Naive thymus-derived CD4-positive, alpha-beta T cell (primary cell): Measurements from ENCODE around the gene FCGBP. TPM values are rescaled to one million over a fixed set of nuclear protein-coding genes. Genes with fewer than 3 reads are reported as not detected.
"Not testable (repeated sequence)": the region's sequence is repeated elsewhere in the genome, so short reads cannot be mapped to it uniquely, and the experiment has no call there.

Source experiments
- ATAC-seq: fragments of 150-1000 bp; cut with Tn5 transposase; 2 replicates; pipeline ENCODE4 v1.10.0; 2021; ENCODE audit warnings: mild to moderate bottlenecking, moderate library complexity
- CTCF ChIA-PET: fragments of 350-600 bp; sonication (Branson Sonifier 250); formaldehyde crosslinking; loops from one replicate; lab custom pipeline; 2021; ENCODE audit warnings: antibody characterized with exemption; lab: Charles Lee
- POLR2A ChIA-PET: fragments of 350-600 bp; sonication (Branson Sonifier 250); formaldehyde crosslinking; loops from one replicate; lab custom pipeline; 2021; ENCODE audit warnings: antibody characterized with exemption, inconsistent platforms; lab: Charles Lee
- DNase-seq, 9 donors: peaks; one replicate each; pipeline versions ENCODE4 v3.0.0 to v3.0.0-alpha.2; 2020 to 2022; ENCODE audit warnings: mixed read lengths in 1 of 9
- H3K27ac ChIP-seq: one replicate; pipeline ENCODE4 v1.7.0; 2013; ENCODE audit warnings: mild to moderate bottlenecking, low read depth, low read length, moderate library complexity
- H3K27me3 ChIP-seq, 2 donors: one replicate each; pipeline ENCODE4 v1.7.0; 2013; ENCODE audit warnings: low read length in 2 of 2, mild to moderate bottlenecking in 2 of 2, moderate library complexity in 2 of 2; ENCODE audit not compliant: control insufficient read depth in 2 of 2, insufficient read depth in 2 of 2
- H3K36me3 ChIP-seq, 3 experiments: 1 replicate in 2 of 3; 2 replicates in 1 of 3; pipeline ENCODE4 v1.7.0; 2013; ENCODE audit warnings: low read length in 3 of 3, mild to moderate bottlenecking in 3 of 3, moderate library complexity in 1 of 3; ENCODE audit not compliant: insufficient read depth in 3 of 3, control insufficient read depth in 2 of 3
- H3K4me1 ChIP-seq, 2 donors: one replicate each; pipeline ENCODE4 v1.7.0; 2013; ENCODE audit warnings: low read length in 2 of 2, mild to moderate bottlenecking in 2 of 2, moderate library complexity in 1 of 2; ENCODE audit not compliant: control insufficient read depth in 2 of 2, insufficient read depth in 2 of 2
- H3K4me3 ChIP-seq: 2 replicates; pipeline ENCODE4 v1.7.0; 2013; ENCODE audit warnings: mild to moderate bottlenecking, low read length
- H3K9me3 ChIP-seq, 3 experiments: 1 replicate in 2 of 3; 2 replicates in 1 of 3; pipeline ENCODE4 v1.7.0; 2013; ENCODE audit warnings: low read length in 3 of 3; ENCODE audit not compliant: control insufficient read depth in 2 of 3
- H3K27ac Mint-ChIP-seq, 9 donors: one replicate each; pipeline ENCODE4 v1.8.0; 2020 to 2022; ENCODE audit warnings: mixed read lengths in 9 of 9, mild to moderate bottlenecking in 8 of 9, moderate library complexity in 5 of 9, inconsistent platforms in 2 of 9
- H3K27me3 Mint-ChIP-seq, 5 donors: one replicate each; pipeline ENCODE4 v1.8.0; 2021 to 2022; ENCODE audit warnings: mixed read lengths in 5 of 5, mild to moderate bottlenecking in 1 of 5
- H3K36me3 Mint-ChIP-seq, 5 donors: one replicate each; pipeline ENCODE4 v1.8.0; 2020 to 2022; ENCODE audit warnings: mixed read lengths in 5 of 5, mild to moderate bottlenecking in 3 of 5, inconsistent platforms in 1 of 5
- H3K4me1 Mint-ChIP-seq, 7 donors: one replicate each; pipeline ENCODE4 v1.8.0; 2020 to 2022; ENCODE audit warnings: mixed read lengths in 7 of 7, mild to moderate bottlenecking in 3 of 7, inconsistent platforms in 1 of 7
- H3K4me3 Mint-ChIP-seq, 10 donors: one replicate each; pipeline ENCODE4 v1.8.0; 2020 to 2022; ENCODE audit warnings: mild to moderate bottlenecking in 10 of 10, mixed read lengths in 10 of 10, moderate library complexity in 6 of 10, inconsistent platforms in 2 of 10
- H3K9me3 Mint-ChIP-seq, 11 donors: one replicate each; pipeline ENCODE4 v1.8.0; 2020 to 2022; ENCODE audit warnings: mixed read lengths in 11 of 11, mild to moderate bottlenecking in 4 of 11, inconsistent platforms in 1 of 11, moderate library complexity in 1 of 11
- intact Hi-C, 2 donors: fragments of 100-400 bp; cut with micrococcal nuclease; formaldehyde crosslinking; loops; one replicate each; pipeline ENCODE4 v1.15.1; 2023
- polyA plus RNA-seq, 2 donors: library from polyadenylated mRNA; unstranded; fragments of 300-500 nt; fragmentation: Illumina TruSeq; gene quantifications; one replicate each; pipeline ENCODE4 v1.2.3, GENCODE V29; 2021
- total RNA-seq, 6 experiments: library from RNA in 5 of 6; stranded (reverse) in 5 of 6; gene quantifications; 1 replicate in 5 of 6; 2 replicates in 1 of 6; pipeline ENCODE4 v1.2.3 and lab custom pipeline; 2021 to 2026

Gene FCGBP
- total and polyA plus RNA-seq, 7 experiments from 2014 or later: 0.57 to 118 (median 25.9) TPM

DNA sequence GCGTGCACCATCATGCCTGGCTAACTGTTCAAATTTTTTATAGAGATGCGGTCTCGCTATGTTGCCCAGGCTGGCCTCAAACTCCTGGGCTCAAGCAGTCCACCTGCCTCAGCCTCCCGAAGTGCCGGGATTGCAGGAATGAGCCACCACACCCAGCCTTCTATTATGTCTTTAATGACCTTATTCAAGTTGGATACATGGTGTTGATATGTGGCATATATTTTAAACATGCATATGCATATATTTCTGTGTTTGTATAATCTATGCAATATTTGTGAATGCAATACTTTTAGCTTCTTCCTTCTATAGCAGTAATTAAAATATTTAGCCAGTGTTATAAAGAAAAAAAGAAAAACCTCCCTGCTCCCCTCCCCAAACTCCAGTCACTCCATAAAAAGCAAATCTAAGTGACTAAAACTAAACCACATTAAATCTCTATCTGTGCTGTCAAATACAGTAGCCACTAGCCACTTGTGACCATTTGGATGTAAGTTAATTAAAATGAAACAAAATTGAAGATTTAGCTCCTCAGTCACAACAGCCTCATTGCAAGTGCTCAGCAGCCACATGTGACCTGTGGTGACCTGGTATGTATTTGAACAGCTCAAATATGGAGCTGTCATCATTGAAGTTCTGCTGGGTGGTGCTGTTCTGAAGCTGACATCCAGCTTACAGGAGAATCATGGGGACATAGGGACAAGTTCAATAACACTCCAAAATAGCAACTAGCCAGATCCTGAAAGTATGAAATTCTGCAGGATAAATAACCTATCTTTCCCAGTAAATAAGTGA is 27.4 kb downstream of the FCGBP start:
- ATAC-seq: no peak

GRCh38 chr19:39906283-39906682 is 28.2 kb downstream of the FCGBP start:
- Mint-ChIP-seq H3K27me3 (no peaks in the 10 kb centered on the region), H3K9me3 (no peaks in the 10 kb centered on the region), H3K36me3 (peaks cover 0 to 6% (median 0%) of the 10 kb centered on the region in 5 donors), H3K4me3 (no peak overlapping the region), H3K4me1 (peaks cover 5 to 25% (median 21%) of the 10 kb centered on the region in 7 donors), H3K27ac (peak overlapping the region in 2 of 9 donors; percentile 0 to 33)
- no peaks in the 10 kb centered on the region for H3K27me3 ChIP-seq
- intact Hi-C loops: no loop called here
- no peaks in the 10 kb centered on the region for H3K9me3 ChIP-seq
- POLR2A ChIA-PET: no interaction called here
- no peaks in the 10 kb centered on the region for H3K4me1 ChIP-seq
- CTCF ChIA-PET: interaction anchor here (0.6 to 1.5 kb wide), 2 partner anchors 27 to 65 kb away, joined by 3 read pairs; partner anchors contain the start of gene PSMC4
- H3K4me3 ChIP-seq: no peak overlapping the region
- H3K27ac ChIP-seq: no peak overlapping the region
- H3K36me3 ChIP-seq: no peaks in the 10 kb centered on the region
- no peak for DNase-seq
- no peak for ATAC-seq

More for the DNA sequence above, 27.4 kb downstream of the FCGBP start:
- Mint-ChIP-seq H3K9me3 (no peaks in the 10 kb centered on the region), H3K4me3 (peak overlapping the region in 1 of 10 donors; percentile 4), H3K27me3 (no peaks in the 10 kb centered on the region), H3K4me1 (peaks cover 5 to 25% (median 22%) of the 10 kb centered on the region in 7 donors), H3K27ac (peak overlapping the region in 3 of 9 donors; percentile 2 to 47 (median 18)), H3K36me3 (peaks cover 0 to 8% (median 0%) of the 10 kb centered on the region in 5 donors)
- no peaks in the 10 kb centered on the region for H3K4me1 ChIP-seq
- no peaks in the 10 kb centered on the region for H3K27me3 ChIP-seq
- no peak for DNase-seq
- CTCF ChIA-PET: interaction anchor here (0.6 to 1.5 kb wide), 4 partner anchors 26 to 64 kb away, joined by 3 to 7 read pairs (median 3); partner anchors contain the start of gene PSMC4
- H3K4me3 ChIP-seq: no peak overlapping the region
- H3K9me3 ChIP-seq: no peaks in the 10 kb centered on the region
- POLR2A ChIA-PET: interaction anchor here (0.7 to 3.2 kb wide), 4 partner anchors 11 to 64 kb away, joined by 3 to 14 read pairs (median 4); partner anchors contain the start of gene PSMC4
- H3K36me3 ChIP-seq: no peaks in the 10 kb centered on the region
- no peak overlapping the region for H3K27ac ChIP-seq
- intact Hi-C loops: no loop called here

- POLR2A ChIA-PET, H3K36me3 Mint-ChIP-seq, CTCF ChIA-PET, DNase-seq, H3K9me3 Mint-ChIP-seq, H3K27me3 ChIP-seq, H3K4me3 Mint-ChIP-seq, ATAC-seq, H3K27ac Mint-ChIP-seq, H3K4me1 ChIP-seq, H3K9me3 ChIP-seq, H3K4me3 ChIP-seq, H3K27me3 Mint-ChIP-seq, H3K36me3 ChIP-seq, intact Hi-C loops, H3K27ac ChIP-seq: not testable (repeated sequence)
- H3K4me1 Mint-ChIP-seq: peaks cover 7 to 26% (median 18%) of the 10 kb centered on the region in 7 donors
Measured at GRCh38 chr19:39903486-39904091, 30.8 kb downstream of the FCGBP start.

DNA sequence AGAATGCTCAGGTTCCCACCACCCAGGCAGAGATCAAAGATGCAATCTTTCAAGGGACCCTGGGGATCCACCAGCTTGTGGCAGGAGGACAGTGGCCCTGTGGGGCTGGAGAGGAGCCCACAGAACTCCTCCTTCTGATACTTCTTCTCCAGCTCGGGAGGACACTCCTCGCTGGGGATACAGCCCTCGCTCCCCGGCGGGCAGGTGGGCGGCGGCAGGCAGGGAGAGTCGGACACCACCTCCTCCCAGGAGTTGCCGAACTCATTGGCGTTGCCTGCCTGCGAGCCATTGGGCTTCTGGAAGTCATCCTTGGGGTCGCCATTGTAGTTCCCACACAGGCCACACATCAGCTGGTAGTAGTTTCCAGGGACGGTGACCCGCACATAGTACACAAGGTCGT is 32.1 kb downstream of the FCGBP start:
- H3K36me3 ChIP-seq, DNase-seq, ATAC-seq, H3K36me3 Mint-ChIP-seq, H3K27ac Mint-ChIP-seq, POLR2A ChIA-PET, H3K4me3 ChIP-seq, CTCF ChIA-PET, intact Hi-C loops, H3K27me3 ChIP-seq, H3K9me3 ChIP-seq, H3K27ac ChIP-seq, H3K9me3 Mint-ChIP-seq, H3K27me3 Mint-ChIP-seq, H3K4me1 ChIP-seq, H3K4me3 Mint-ChIP-seq: not testable (repeated sequence)
- H3K4me1 Mint-ChIP-seq: peaks cover 4 to 14% (median 13%) of the 10 kb centered on the region in 7 donors

DNA sequence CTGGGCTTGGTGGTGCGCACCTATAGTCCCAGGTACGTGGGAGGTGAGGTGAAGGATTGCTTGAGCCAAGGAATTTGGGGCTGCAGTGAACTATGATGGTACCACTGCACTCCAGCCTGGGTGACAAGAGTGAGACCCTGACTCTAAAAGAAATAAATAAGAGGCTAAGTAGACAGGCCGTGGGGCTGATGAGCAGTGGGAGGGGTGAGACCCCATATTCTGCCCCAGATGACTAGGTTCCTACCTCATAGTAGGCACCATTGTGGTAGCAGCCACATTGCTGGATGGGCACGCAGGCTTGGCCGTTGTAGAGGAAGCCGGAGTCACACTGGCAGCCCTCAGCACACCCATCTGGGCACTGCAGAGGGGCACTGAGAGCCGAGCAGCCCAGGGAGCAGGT is 32.8 kb downstream of the FCGBP start:
- H3K4me1 ChIP-seq, intact Hi-C loops, H3K27ac Mint-ChIP-seq, H3K4me3 Mint-ChIP-seq, H3K9me3 ChIP-seq, H3K4me1 Mint-ChIP-seq, H3K27ac ChIP-seq, DNase-seq, H3K36me3 Mint-ChIP-seq, ATAC-seq, POLR2A ChIA-PET, H3K27me3 Mint-ChIP-seq, H3K9me3 Mint-ChIP-seq, CTCF ChIA-PET, H3K36me3 ChIP-seq, H3K27me3 ChIP-seq, H3K4me3 ChIP-seq: not testable (repeated sequence)

DNA sequence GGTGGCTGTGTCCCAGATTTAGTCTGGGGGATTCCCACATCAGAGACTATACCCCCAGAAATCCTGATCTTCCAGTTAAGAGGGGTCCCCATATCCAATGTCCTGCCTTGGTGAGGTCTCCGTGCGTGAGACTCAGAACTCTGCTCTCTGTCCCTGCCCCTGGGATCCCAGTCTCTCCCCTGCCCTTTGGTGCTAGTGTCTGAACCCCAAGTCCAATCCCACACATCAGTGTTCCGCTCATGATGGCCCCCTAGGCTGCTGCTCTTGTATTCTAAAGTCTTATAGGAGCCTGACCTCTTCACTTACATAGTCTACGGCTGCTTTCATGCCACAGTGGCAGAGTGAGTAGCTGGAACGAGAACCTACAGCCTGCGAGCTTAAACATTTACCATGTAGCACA is 35.6 kb downstream of the FCGBP start:
- peak overlapping the region in 1 of 9 donors; percentile 48 for H3K27ac Mint-ChIP-seq
- not testable (repeated sequence) for H3K27me3 Mint-ChIP-seq, H3K4me1 Mint-ChIP-seq

More for the DNA sequence above, 35.6 kb downstream of the FCGBP start:
- H3K4me3 ChIP-seq, POLR2A ChIA-PET, H3K9me3 ChIP-seq, H3K27me3 ChIP-seq, DNase-seq, CTCF ChIA-PET, H3K9me3 Mint-ChIP-seq, H3K36me3 Mint-ChIP-seq, H3K27ac ChIP-seq, intact Hi-C loops, H3K36me3 ChIP-seq, H3K4me3 Mint-ChIP-seq, ATAC-seq, H3K4me1 ChIP-seq: not testable (repeated sequence)
